ENCODE measurements around the gene ZBTB7C.
A peak's percentile ranks its signal among the peaks of the same experiment; 100 is the strongest.

Gene ZBTB7C

GRCh38 chr18:48418539-48419276 is 9.5 kb upstream of the ZBTB7C start:
- no peak for DNase-seq (ENCODE audit: insufficient read length, low spot score)
- FAIRE-seq = no peak

GRCh38 chr18:48417985-48418384 is 8.8 kb upstream of the ZBTB7C start:
- DNase-seq (ENCODE audit: insufficient read length, low spot score) = no peak
- no peak for FAIRE-seq

GRCh38 chr18:48413342-48413741 is 4.2 kb upstream of the ZBTB7C start:
- FAIRE-seq (no peak), DNase-seq (ENCODE audit: insufficient read length, low spot score) (no peak)

- DNase-seq (ENCODE audit: insufficient read length, low spot score) = peak; percentile 27
- FAIRE-seq = no peak
These were observed 3.3 kb upstream of the ZBTB7C start for GRCh38 chr18:48412339-48412929.

GRCh38 chr18:48410095-48410920 is 1.1 kb upstream of the ZBTB7C start:
- DNase-seq (ENCODE audit: insufficient read length, low spot score) (peak; percentile 82), FAIRE-seq (peak; percentile 51)

- FAIRE-seq (no peak), DNase-seq (ENCODE audit: insufficient read length, low spot score) (no peak)
These were observed 460 bp upstream of the ZBTB7C start for GRCh38 chr18:48409591-48410094.

GRCh38 chr18:48408111-48408726 is 964 bp downstream of the ZBTB7C start:
- FAIRE-seq (no peak), DNase-seq (ENCODE audit: insufficient read length, low spot score) (no peak)

GRCh38 chr18:48407358-48407757 is 1.8 kb downstream of the ZBTB7C start:
- DNase-seq (ENCODE audit: insufficient read length, low spot score) (no peak), FAIRE-seq (no peak)

GRCh38 chr18:48405978-48406377 is 3.2 kb downstream of the ZBTB7C start:
- FAIRE-seq = no peak
- no peak for DNase-seq (ENCODE audit: insufficient read length, low spot score)

GRCh38 chr18:48404716-48405507 is 4.3 kb downstream of the ZBTB7C start:
- FAIRE-seq = no peak
- DNase-seq (ENCODE audit: insufficient read length, low spot score) = no peak

- DNase-seq (ENCODE audit: insufficient read length, low spot score) (no peak), FAIRE-seq (no peak)
These were observed 6.2 kb downstream of the ZBTB7C start for GRCh38 chr18:48402953-48403352.

- no peak for FAIRE-seq
- no peak for DNase-seq (ENCODE audit: insufficient read length, low spot score)
These were observed 9.7 kb downstream of the ZBTB7C start for GRCh38 chr18:48399303-48400075.

- DNase-seq (ENCODE audit: insufficient read length, low spot score) = no peak
- no peak for FAIRE-seq
These were observed 11.1 kb downstream of the ZBTB7C start for GRCh38 chr18:48398074-48398473.

GRCh38 chr18:48397021-48397420 is 12.2 kb downstream of the ZBTB7C start:
- FAIRE-seq = no peak

GRCh38 chr18:48396561-48396960 is 12.6 kb downstream of the ZBTB7C start:
- no peak for DNase-seq (ENCODE audit: insufficient read length, low spot score)
- FAIRE-seq = no peak

More at GRCh38 chr18:48397021-48397420, 12.2 kb downstream of the ZBTB7C start:
- DNase-seq (ENCODE audit: insufficient read length, low spot score) = no peak

GRCh38 chr18:48395646-48396045 is 13.5 kb downstream of the ZBTB7C start:
- no peak for DNase-seq (ENCODE audit: insufficient read length, low spot score)
- FAIRE-seq = no peak

GRCh38 chr18:48394176-48394575 is 15.0 kb downstream of the ZBTB7C start:
- no peak for DNase-seq (ENCODE audit: insufficient read length, low spot score)
- no peak for FAIRE-seq

GRCh38 chr18:48393776-48394175 is 15.4 kb downstream of the ZBTB7C start:
- FAIRE-seq (no peak), DNase-seq (ENCODE audit: insufficient read length, low spot score) (no peak)

- DNase-seq (ENCODE audit: insufficient read length, low spot score) = no peak
- no peak for FAIRE-seq
These were observed 16.0 kb downstream of the ZBTB7C start for GRCh38 chr18:48393170-48393569.
